Omental fat pad (tissue), 4 donors: Measurements from ENCODE around the gene CTNND2. TPM values are rescaled to one million over a fixed set of nuclear protein-coding genes. Genes with fewer than 3 reads are reported as not detected.

Experiments used
- ATAC-seq: fragments of 150-250 bp; one replicate; pipeline ENCODE4 v1.9.1; 2016; ENCODE audit warnings: mild to moderate bottlenecking, moderate library complexity; ENCODE audit not compliant: low FRiP score
- DNase-seq: peaks from one replicate; pipeline ENCODE4 v3.0.0-alpha.2; 2019; ENCODE audit warnings: low spot score
- total RNA-seq, 4 donors: library from RNA; depleted of rRNA; stranded (reverse); fragments of >200 nt; gene quantifications; one replicate each; pipeline ENCODE4 v1.1.0, GENCODE V29; 2016
- TF ChIP-seq, protein P1 (sequence below), 3 donors: fragments of 450-650 bp; IDR thresholded peaks; one replicate each; pipeline ENCODE4 v1.5.1; 2016 to 2017; ENCODE audit warnings: antibody characterized with exemption in 3 of 3, mild to moderate bottlenecking in 3 of 3, moderate library complexity in 2 of 3

Gene CTNND2
- total RNA-seq, 4 donors from 2014 or later, result 0.16 to 1.3 (median 0.64) TPM

DNA sequence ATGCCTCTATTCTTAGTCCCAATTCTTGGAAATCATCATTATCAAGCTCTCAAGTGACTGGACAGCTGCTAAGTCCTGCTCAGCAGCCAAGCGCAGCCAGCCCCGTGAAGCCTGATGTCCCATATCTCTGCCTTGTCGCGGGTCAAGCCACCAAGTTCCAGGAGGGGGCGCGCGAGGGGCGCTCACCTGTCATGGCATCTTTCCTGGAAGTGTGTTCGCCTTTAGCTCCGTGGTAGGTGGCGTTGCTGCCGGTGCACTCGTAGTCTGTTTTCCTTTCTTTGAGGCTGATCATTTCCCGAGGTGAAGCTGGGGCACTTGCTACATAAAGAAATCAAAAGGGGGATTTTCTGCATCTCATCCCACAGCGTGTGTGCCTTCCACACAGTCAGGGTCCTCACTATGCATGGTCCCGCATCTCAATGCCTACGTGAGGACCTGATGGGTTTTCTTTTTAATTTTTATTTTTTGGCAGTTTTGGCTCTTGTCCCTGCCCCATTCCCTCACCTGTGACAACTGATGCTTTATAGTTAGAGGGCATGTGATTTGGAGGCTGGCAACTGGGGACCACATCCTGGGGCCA, 916.2 kb downstream of the CTNND2 start:
- ATAC-seq, result no peak
- DNase-seq, result peak; percentile 26
- TF ChIP-seq, protein P1, sequence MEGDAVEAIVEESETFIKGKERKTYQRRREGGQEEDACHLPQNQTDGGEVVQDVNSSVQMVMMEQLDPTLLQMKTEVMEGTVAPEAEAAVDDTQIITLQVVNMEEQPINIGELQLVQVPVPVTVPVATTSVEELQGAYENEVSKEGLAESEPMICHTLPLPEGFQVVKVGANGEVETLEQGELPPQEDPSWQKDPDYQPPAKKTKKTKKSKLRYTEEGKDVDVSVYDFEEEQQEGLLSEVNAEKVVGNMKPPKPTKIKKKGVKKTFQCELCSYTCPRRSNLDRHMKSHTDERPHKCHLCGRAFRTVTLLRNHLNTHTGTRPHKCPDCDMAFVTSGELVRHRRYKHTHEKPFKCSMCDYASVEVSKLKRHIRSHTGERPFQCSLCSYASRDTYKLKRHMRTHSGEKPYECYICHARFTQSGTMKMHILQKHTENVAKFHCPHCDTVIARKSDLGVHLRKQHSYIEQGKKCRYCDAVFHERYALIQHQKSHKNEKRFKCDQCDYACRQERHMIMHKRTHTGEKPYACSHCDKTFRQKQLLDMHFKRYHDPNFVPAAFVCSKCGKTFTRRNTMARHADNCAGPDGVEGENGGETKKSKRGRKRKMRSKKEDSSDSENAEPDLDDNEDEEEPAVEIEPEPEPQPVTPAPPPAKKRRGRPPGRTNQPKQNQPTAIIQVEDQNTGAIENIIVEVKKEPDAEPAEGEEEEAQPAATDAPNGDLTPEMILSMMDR (IDR thresholded peaks at IDR 0.05), result no peak

DNA sequence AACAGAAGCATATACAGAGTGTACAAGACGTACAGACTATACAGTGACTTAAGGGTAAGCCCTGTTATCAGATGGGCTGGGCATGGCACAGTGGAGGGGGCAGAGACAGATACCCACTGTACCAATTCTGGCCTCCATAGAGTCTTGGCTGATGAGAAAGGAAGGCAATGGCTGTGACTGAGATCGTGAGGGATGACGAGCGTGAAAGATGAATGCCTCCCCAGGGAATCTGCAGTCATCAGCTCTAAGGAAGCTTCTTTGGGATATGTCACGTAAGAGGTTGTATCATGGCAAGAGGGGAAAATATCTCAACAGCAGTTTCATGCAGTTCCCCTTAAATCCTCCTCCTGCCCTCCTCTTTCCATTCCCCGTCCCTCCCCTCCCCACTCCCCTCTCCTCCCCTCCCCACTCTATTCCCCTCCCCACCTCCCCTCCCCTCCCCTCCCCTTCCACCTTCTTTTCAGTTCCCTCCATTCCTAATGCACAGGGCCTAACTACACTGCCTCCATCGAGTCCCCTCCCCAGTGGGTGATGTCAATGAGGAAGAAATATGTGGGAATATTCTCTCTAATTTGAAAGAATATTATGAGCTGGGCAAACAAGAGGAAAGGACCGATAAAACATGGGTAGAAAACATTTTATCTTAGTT, 916.8 kb downstream of the CTNND2 start:
- TF ChIP-seq, protein P1 (IDR thresholded peaks at IDR 0.05), result no peak
- no peak for DNase-seq
- ATAC-seq, result no peak

DNA sequence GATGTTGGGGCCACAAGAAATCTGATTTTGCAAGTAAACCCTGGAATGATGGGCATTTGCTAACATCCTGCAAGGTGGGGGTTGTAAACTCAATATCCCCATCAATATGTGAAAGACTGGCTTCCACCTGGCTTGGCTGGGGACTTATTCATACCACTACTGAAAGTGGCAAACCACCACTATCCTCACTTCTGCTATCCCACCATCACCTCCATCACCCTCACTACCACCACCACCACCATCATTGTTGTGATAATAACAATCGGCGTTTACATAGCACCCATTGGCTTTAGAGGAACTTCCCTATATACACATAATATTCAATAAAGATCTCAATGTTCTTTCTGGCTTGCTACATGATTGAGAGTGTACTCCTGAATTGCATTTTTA, 918.5 kb downstream of the CTNND2 start:
- TF ChIP-seq, protein P1 (IDR thresholded peaks at IDR 0.05), result no peak
- DNase-seq, result no peak
- no peak for ATAC-seq

DNA sequence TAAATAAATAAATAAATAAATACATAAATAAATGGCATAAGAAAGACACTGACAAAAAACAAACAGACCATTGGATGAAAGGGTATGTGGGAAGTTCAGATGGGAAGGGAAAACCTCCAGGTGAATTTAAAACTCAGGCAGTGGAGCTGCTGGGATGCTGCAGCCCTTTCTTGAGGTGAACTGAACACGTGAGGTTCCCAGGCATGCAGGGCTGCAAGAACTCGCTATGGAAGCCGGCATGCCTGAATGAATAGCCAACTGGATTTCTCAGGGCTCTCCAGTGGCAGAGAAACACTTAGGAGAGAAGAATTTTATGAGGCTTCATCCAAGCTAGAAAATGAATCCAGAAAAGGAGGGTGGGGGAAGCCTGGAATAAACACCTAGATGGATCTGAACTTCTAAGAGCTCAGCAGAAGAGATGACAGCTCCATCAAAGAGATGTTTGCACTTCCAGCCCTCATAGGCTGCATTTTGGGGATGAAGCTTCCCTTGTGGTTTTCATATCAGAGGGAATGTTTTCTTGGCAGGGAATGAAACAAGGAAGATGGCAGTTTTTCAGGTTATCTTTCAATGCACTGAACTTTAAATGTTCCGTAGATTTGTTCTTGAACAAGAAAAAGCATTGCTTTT, 919.0 kb downstream of the CTNND2 start:
- ATAC-seq (no peak), DNase-seq (no peak)
- TF ChIP-seq, protein P1 (IDR thresholded peaks at IDR 0.05), result no peak

DNA sequence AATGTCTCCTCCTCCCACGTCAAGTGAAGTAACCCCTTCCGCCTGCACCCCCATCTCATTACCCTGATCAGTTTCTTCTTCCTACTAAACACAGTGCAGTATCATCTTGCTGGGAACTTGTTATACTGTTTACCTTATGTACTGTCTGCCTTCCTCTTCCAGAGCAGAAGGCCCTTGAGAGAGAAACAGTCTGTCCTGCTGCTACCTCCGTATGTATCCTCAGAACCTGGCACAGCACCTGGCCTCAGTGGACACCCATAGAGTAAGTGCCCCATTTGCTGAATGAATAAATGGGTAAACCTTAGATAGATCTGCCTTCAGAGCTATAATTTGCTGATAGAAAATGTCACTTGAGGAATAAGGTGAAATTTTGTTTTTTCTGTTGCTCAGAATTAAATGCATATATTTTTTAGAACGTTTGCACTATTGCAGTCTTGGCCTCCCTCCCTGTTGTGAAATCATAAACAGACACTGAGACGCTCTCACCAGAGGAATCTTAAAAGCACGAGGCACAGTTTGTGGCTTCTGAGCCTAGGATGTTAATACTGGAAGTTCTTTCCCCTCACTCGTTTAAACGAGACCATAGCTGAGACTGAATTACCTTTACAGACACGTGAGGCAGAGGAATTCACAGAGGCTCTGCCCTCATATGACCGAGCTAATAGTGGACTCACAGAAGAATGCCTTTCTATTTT, 920.1 kb downstream of the CTNND2 start:
- ATAC-seq (no peak), DNase-seq (no peak)
- TF ChIP-seq, protein P1 (IDR thresholded peaks at IDR 0.05), result no peak

DNA sequence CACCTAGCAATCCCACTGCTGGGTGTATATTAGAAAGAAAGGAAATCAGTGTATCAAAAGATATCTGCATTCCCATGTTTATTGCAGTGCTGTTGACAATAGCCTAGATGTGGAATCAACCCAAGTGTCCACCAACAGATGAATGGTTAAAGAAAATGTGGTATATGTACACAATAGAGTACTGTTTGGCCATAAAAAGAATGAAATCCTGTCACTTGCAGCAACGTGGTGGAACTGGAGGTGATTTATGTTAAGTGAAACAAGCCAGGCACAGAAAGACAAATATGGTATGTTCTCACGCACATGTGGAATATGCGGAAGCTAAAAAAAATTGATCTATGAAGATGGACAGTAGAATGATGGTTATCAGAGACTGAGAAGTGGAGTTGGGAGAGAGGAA, 921.6 kb downstream of the CTNND2 start:
- TF ChIP-seq, protein P1 (IDR thresholded peaks at IDR 0.05), result no peak
- ATAC-seq, result no peak
- no peak for DNase-seq
